Nephron progenitor cell (in vitro differentiated cells): ENCODE results near the gene GLIS1.

Experiments used
- DNase-seq: peaks from one replicate; pipeline ENCODE4 v3.0.0; 2021
- H3K27ac Mint-ChIP-seq: 2 replicates; pipeline ENCODE4 v1.8.0; 2021; ENCODE audit warnings: mild to moderate bottlenecking, moderate library complexity, mixed read lengths
- H3K27me3 Mint-ChIP-seq: 2 replicates; pipeline ENCODE4 v1.8.0; 2021; ENCODE audit warnings: mild to moderate bottlenecking, low read depth, mixed read lengths; ENCODE audit not compliant: poor library complexity
- H3K36me3 Mint-ChIP-seq: 2 replicates; pipeline ENCODE4 v1.8.0; 2021; ENCODE audit warnings: low read depth, mixed read lengths
- H3K4me1 Mint-ChIP-seq: 2 replicates; pipeline ENCODE4 v1.8.0; 2021; ENCODE audit warnings: mixed read lengths
- H3K4me3 Mint-ChIP-seq: 2 replicates; pipeline ENCODE4 v1.8.0; 2021; ENCODE audit warnings: mild to moderate bottlenecking, moderate library complexity, mixed read lengths
- H3K9me3 Mint-ChIP-seq: 2 replicates; pipeline ENCODE4 v1.8.0; 2021; ENCODE audit warnings: mild to moderate bottlenecking, moderate library complexity, mixed read lengths
- CTCF ChIP-seq: fragments of 200-600 bp; sonication (generic); IDR thresholded peaks from 2 replicates; pipeline ENCODE4 v1.5.0; 2021; ENCODE audit warnings: antibody characterized with exemption

GLIS1 gene

DNA sequence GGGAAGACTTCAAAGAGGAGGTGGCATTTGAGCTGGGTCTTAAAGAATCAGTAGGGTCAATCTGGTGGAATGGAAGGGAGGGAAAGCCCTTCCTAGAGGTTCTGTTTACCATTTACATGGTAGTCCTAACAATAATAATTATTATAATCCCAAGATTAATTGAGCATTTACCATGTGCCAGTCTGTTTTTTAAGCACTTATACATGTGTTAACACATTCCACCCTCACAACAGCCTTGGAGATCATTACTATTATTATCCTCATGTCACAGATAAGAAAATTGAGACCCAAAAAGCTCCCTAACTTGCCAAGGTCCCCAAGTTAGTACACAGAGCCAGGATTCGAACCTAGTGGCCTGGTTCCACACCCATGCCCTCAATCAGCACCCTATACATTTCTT, 10.8 kb downstream of the GLIS1 start:
- Mint-ChIP-seq H3K9me3 (no peaks in the 10 kb centered on the region), H3K4me3 (no peak overlapping the region), H3K27ac (no peak overlapping the region), H3K36me3 (no peaks in the 10 kb centered on the region), H3K27me3 (peaks cover 28% of the 10 kb centered on the region), H3K4me1 (peaks cover 39% of the 10 kb centered on the region)
- DNase-seq, result no peak
- no peak for TF ChIP-seq CTCF

GRCh38 chr1:53727461-53728092, 11.4 kb downstream of the GLIS1 start:
- H3K27me3 Mint-ChIP-seq, result peaks cover 28% of the 10 kb centered on the region
- H3K27ac Mint-ChIP-seq, result no peak overlapping the region
- DNase-seq, result no peak
- no peak for TF ChIP-seq CTCF
- H3K4me3 Mint-ChIP-seq, result no peak overlapping the region
- peaks cover 33% of the 10 kb centered on the region for H3K4me1 Mint-ChIP-seq
- H3K9me3 Mint-ChIP-seq, result no peaks in the 10 kb centered on the region
- H3K36me3 Mint-ChIP-seq, result no peaks in the 10 kb centered on the region

GRCh38 chr1:53726009-53726600, 12.9 kb downstream of the GLIS1 start:
- no peak for DNase-seq
- Mint-ChIP-seq H3K36me3 (no peaks in the 10 kb centered on the region), H3K9me3 (no peaks in the 10 kb centered on the region), H3K4me1 (peaks cover 21% of the 10 kb centered on the region), H3K27me3 (peaks cover 28% of the 10 kb centered on the region), H3K27ac (no peak overlapping the region), H3K4me3 (no peak overlapping the region)
- TF ChIP-seq CTCF, result no peak

GRCh38 chr1:53725238-53725689, 13.7 kb downstream of the GLIS1 start:
- no peaks in the 10 kb centered on the region for H3K36me3 Mint-ChIP-seq
- peak; percentile 44 for DNase-seq
- H3K27me3 Mint-ChIP-seq, result peaks cover 23% of the 10 kb centered on the region
- peak; percentile 38 for TF ChIP-seq CTCF
- no peak overlapping the region for H3K4me3 Mint-ChIP-seq
- no peak overlapping the region for H3K27ac Mint-ChIP-seq
- H3K9me3 Mint-ChIP-seq, result no peaks in the 10 kb centered on the region
- H3K4me1 Mint-ChIP-seq, result peaks cover 15% of the 10 kb centered on the region

DNA sequence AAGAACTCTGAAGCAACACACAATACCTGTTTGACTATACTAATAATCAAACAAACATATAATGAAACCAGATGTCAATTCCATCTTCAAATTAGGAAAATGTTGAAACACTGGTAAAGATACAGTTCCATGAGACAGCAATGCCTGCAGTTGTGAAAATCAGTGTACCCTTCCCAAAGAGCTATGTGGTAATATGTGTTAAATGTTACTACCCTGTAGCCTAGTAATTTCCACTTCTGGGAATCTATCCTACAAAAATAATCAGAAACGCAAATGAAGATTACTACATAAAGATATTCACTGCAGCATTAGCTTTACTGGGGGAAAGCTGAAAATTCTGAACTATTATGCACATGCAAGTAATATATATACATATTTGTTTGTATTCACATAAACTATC, 16.9 kb downstream of the GLIS1 start:
- no peaks in the 10 kb centered on the region for H3K9me3 Mint-ChIP-seq
- no peaks in the 10 kb centered on the region for H3K4me1 Mint-ChIP-seq
- TF ChIP-seq CTCF, result no peak
- DNase-seq, result no peak
- no peak overlapping the region for H3K4me3 Mint-ChIP-seq
- H3K36me3 Mint-ChIP-seq, result no peaks in the 10 kb centered on the region
- peaks cover 26% of the 10 kb centered on the region for H3K27me3 Mint-ChIP-seq
- no peak overlapping the region for H3K27ac Mint-ChIP-seq

- Mint-ChIP-seq H3K4me1 (no peaks in the 10 kb centered on the region), H3K36me3 (no peaks in the 10 kb centered on the region), H3K27ac (no peak overlapping the region), H3K27me3 (peaks cover 25% of the 10 kb centered on the region), H3K9me3 (no peaks in the 10 kb centered on the region), H3K4me3 (no peak overlapping the region)
- no peak for TF ChIP-seq CTCF
- no peak for DNase-seq
Measured at GRCh38 chr1:53721088-53721487, 17.9 kb downstream of the GLIS1 start.
